Dermis blood vessel endothelial cell (primary cell): Measurements from ENCODE around the gene RTTN. TPM values are rescaled to one million over a fixed set of nuclear protein-coding genes. Genes with fewer than 3 reads are reported as not detected.

Experiments used
- DNase-seq: peaks from one replicate; pipeline ENCODE4 v3.0.0; 2010
- total RNA-seq: library from RNA; depleted of rRNA; stranded (reverse); fragments of >200 nt; gene quantifications from 2 replicates; pipeline ENCODE4 v1.2.3, GENCODE V29; 2014

Gene RTTN
- total RNA-seq, 1 donor from 2014 or later: 13.1 TPM

GRCh38 chr18:69974365-69974764, 231.1 kb downstream of the RTTN start:
- DNase-seq: no peak

GRCh38 chr18:69969491-69969890, 236.0 kb downstream of the RTTN start:
- DNase-seq: no peak

GRCh38 chr18:69968039-69968438, 237.4 kb downstream of the RTTN start:
- no peak for DNase-seq

GRCh38 chr18:69963196-69963595, 242.3 kb downstream of the RTTN start:
- DNase-seq: no peak

GRCh38 chr18:69961718-69962117, 243.8 kb downstream of the RTTN start:
- no peak for DNase-seq

- no peak for DNase-seq
Measured at GRCh38 chr18:69958422-69958821, 247.1 kb downstream of the RTTN start.

GRCh38 chr18:69957747-69958146, 247.7 kb downstream of the RTTN start:
- no peak for DNase-seq

- no peak for DNase-seq
Measured at GRCh38 chr18:69956665-69957620, 248.5 kb downstream of the RTTN start.

- DNase-seq: no peak
Measured at GRCh38 chr18:69956057-69956456, 249.4 kb downstream of the RTTN start.

GRCh38 chr18:69954719-69955480, 250.6 kb downstream of the RTTN start:
- no peak for DNase-seq

GRCh38 chr18:69953191-69953590, 252.3 kb downstream of the RTTN start:
- DNase-seq: no peak

Other genes starting within 250 kb of the RTTN start
- 36.6 and 42.3 TPM in 2 replicates for gene SOCS6, start 83.4 kb upstream of the RTTN start, total RNA-seq